ENCODE results near the gene SLC2A11.

DNA sequence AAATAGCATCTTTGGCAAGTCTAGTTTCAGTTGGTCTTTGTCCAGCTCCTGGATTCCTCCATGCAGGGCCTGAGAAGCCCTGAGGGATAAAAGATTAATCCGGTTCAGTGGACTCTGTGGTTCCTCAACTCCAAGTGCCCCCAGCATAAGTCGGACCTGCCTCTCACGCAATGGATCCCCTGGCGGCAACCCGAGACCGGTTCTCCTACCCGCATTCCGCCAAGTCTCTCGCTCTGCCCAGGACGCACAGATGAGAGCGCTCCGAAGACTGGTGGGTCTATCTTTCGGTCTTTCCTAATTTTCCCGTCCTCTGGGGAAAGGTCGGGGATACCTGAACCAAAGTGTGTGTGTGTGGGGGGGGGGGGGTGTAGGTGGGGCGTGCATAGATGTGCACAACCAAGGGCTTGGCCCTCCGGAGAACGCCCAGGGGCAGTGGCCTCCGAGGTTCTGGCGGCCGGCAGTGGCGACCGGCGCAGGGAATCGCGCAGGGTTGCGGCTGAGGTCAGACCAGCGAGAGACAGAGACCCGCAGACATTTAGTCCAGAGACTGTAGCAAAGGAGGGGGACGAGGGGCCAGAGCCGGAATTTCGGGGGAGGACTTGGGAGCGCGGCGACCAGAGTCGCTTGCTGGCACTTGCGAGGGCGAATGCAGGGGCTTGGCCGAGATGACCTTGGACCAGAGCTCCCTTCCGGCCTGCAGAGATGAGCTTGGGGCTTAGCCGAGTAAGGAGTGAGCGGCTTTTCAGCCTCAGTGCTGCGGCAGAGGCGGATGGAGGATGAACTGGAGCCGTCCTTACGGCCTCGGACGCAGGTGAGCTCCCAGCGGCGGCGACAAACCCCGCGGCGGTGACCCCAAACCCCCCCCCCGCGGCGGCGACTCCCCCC lies 712 bp upstream of the SLC2A11 start:
- no peak for TF ChIP-seq EZH2 (IDR thresholded peaks at IDR 0.05; ENCODE audit: low read depth)
- TF ChIP-seq, protein P1, sequence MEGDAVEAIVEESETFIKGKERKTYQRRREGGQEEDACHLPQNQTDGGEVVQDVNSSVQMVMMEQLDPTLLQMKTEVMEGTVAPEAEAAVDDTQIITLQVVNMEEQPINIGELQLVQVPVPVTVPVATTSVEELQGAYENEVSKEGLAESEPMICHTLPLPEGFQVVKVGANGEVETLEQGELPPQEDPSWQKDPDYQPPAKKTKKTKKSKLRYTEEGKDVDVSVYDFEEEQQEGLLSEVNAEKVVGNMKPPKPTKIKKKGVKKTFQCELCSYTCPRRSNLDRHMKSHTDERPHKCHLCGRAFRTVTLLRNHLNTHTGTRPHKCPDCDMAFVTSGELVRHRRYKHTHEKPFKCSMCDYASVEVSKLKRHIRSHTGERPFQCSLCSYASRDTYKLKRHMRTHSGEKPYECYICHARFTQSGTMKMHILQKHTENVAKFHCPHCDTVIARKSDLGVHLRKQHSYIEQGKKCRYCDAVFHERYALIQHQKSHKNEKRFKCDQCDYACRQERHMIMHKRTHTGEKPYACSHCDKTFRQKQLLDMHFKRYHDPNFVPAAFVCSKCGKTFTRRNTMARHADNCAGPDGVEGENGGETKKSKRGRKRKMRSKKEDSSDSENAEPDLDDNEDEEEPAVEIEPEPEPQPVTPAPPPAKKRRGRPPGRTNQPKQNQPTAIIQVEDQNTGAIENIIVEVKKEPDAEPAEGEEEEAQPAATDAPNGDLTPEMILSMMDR (conservative IDR thresholded peaks at IDR 0.05), result no peak; the same call in 1 of the 2 replicates
